Neutrophil (primary cell): Measurements from ENCODE around the gene LGR6.

Source experiments
- H3K27ac ChIP-seq: fragments of 200-600 bp; sonication (generic); 2 replicates; pipeline ENCODE4 v1.5.1; 2016; ENCODE audit warnings: mild to moderate bottlenecking, moderate library complexity
- H3K27me3 ChIP-seq: fragments of 200-600 bp; sonication (generic); 2 replicates; pipeline ENCODE4 v1.6.0; 2016; ENCODE audit warnings: mild to moderate bottlenecking
- H3K36me3 ChIP-seq: fragments of 200-600 bp; sonication (generic); 2 replicates; pipeline ENCODE4 v1.5.1; 2017
- H3K4me1 ChIP-seq, 2 experiments: fragments of 200-600 bp in 1 of 2; sonication (generic) in 1 of 2; 1 replicate in 1 of 2; 2 replicates in 1 of 2; pipeline versions ENCODE4 v1.5.1 to v1.6.1; 2013 to 2016; ENCODE audit warnings: low read depth in 1 of 2, low read length in 1 of 2, mild to moderate bottlenecking in 1 of 2, moderate library complexity in 1 of 2; ENCODE audit not compliant: control insufficient read depth in 1 of 2, insufficient read depth in 1 of 2
- H3K4me3 ChIP-seq, 2 experiments: fragments of 200-600 bp in 1 of 2; sonication (generic) in 1 of 2; 1 replicate in 1 of 2; 2 replicates in 1 of 2; pipeline ENCODE4 v1.5.1; 2013 to 2016; ENCODE audit warnings: low read depth in 1 of 2, low read length in 1 of 2, mild to moderate bottlenecking in 1 of 2, moderate library complexity in 1 of 2
- H3K9me3 ChIP-seq: fragments of 200-600 bp; sonication (generic); 2 replicates; pipeline ENCODE4 v1.5.1; 2016
- CTCF ChIP-seq: fragments of 200-600 bp; sonication (generic); IDR thresholded peaks from 2 replicates; pipeline ENCODE4 v1.5.1; 2016; ENCODE audit warnings: antibody characterized with exemption

Gene LGR6

GRCh38 chr1:202225131-202225530, 31.5 kb downstream of the LGR6 start:
- H3K36me3 ChIP-seq, result no peaks in the 10 kb centered on the region
- H3K27ac ChIP-seq, result no peak overlapping the region
- H3K4me1 ChIP-seq, result no peaks in the 10 kb centered on the region
- no peak overlapping the region for H3K4me3 ChIP-seq
- H3K27me3 ChIP-seq, result peaks cover 20% of the 10 kb centered on the region
- TF ChIP-seq CTCF, result no peak
- H3K9me3 ChIP-seq, result no peaks in the 10 kb centered on the region

GRCh38 chr1:202227053-202227672, 33.6 kb downstream of the LGR6 start:
- Histone ChIP-seq H3K4me3 (no peak overlapping the region), H3K27ac (no peak overlapping the region), H3K9me3 (no peaks in the 10 kb centered on the region), H3K4me1 (no peaks in the 10 kb centered on the region), H3K36me3 (no peaks in the 10 kb centered on the region), H3K27me3 (peaks cover 20% of the 10 kb centered on the region)
- no peak for TF ChIP-seq CTCF

GRCh38 chr1:202227997-202228401, 34.4 kb downstream of the LGR6 start:
- no peaks in the 10 kb centered on the region for H3K36me3 ChIP-seq
- no peak overlapping the region for H3K4me3 ChIP-seq
- H3K9me3 ChIP-seq, result no peaks in the 10 kb centered on the region
- H3K27ac ChIP-seq, result no peak overlapping the region
- H3K27me3 ChIP-seq, result peaks cover 20% of the 10 kb centered on the region
- H3K4me1 ChIP-seq, result no peaks in the 10 kb centered on the region
- TF ChIP-seq CTCF, result no peak

- Histone ChIP-seq H3K9me3 (no peaks in the 10 kb centered on the region), H3K27ac (no peak overlapping the region), H3K27me3 (peaks cover 20% of the 10 kb centered on the region)
Measured at GRCh38 chr1:202228484-202229122, 35.0 kb downstream of the LGR6 start.

GRCh38 chr1:202229376-202229775, 35.8 kb downstream of the LGR6 start:
- TF ChIP-seq CTCF, result no peak

More at GRCh38 chr1:202228484-202229122, 35.0 kb downstream of the LGR6 start:
- Histone ChIP-seq H3K4me3 (no peak overlapping the region), H3K36me3 (no peaks in the 10 kb centered on the region), H3K4me1 (no peaks in the 10 kb centered on the region)
- TF ChIP-seq CTCF, result no peak

More at GRCh38 chr1:202229376-202229775, 35.8 kb downstream of the LGR6 start:
- Histone ChIP-seq H3K36me3 (no peaks in the 10 kb centered on the region), H3K4me1 (no peaks in the 10 kb centered on the region), H3K4me3 (no peak overlapping the region), H3K27ac (no peak overlapping the region), H3K9me3 (no peaks in the 10 kb centered on the region), H3K27me3 (peaks cover 20% of the 10 kb centered on the region)
